ENCODE measurements around the gene HOXB3.

HOXB3 gene

GRCh38 chr17:48567209-48567608 lies 22.8 kb downstream of the HOXB3 start:
- DNase-seq, result no peak

GRCh38 chr17:48566717-48567116 lies 23.3 kb downstream of the HOXB3 start:
- no peak for DNase-seq

- DNase-seq, result no peak
Measured at GRCh38 chr17:48565925-48566710, 23.9 kb downstream of the HOXB3 start.

- no peak for DNase-seq
Measured at GRCh38 chr17:48565022-48565554, 25.0 kb downstream of the HOXB3 start.

- DNase-seq, result no peak
Measured at GRCh38 chr17:48564188-48565021, 25.6 kb downstream of the HOXB3 start.

GRCh38 chr17:48563867-48564187 lies 26.2 kb downstream of the HOXB3 start:
- DNase-seq, result no peak

- no peak for DNase-seq
Measured at GRCh38 chr17:48563385-48563838, 26.6 kb downstream of the HOXB3 start.

- no peak for DNase-seq
Measured at GRCh38 chr17:48562934-48563333, 27.1 kb downstream of the HOXB3 start.

- no peak for DNase-seq
Measured at GRCh38 chr17:48561884-48562810, 27.9 kb downstream of the HOXB3 start.

GRCh38 chr17:48559840-48560817 lies 29.9 kb downstream of the HOXB3 start:
- no peak for DNase-seq

GRCh38 chr17:48559122-48559839 lies 30.8 kb downstream of the HOXB3 start:
- DNase-seq, result no peak

- no peak for DNase-seq
Measured at GRCh38 chr17:48558831-48559121, 31.3 kb downstream of the HOXB3 start.

- DNase-seq, result no peak
Measured at GRCh38 chr17:48558057-48558830, 31.8 kb downstream of the HOXB3 start.

- no peak for DNase-seq
Measured at GRCh38 chr17:48556576-48557401, 33.3 kb downstream of the HOXB3 start.

- no peak for DNase-seq
Measured at GRCh38 chr17:48556229-48556575, 33.8 kb downstream of the HOXB3 start.

- peak; percentile 48 for DNase-seq
Measured at GRCh38 chr17:48555258-48556228, 34.5 kb downstream of the HOXB3 start.

- no peak for DNase-seq
Measured at GRCh38 chr17:48554412-48555257, 35.4 kb downstream of the HOXB3 start.
